Stimulated activated CD8-positive, alpha-beta memory T cell treated with anti-CD3 and anti-CD28 coated beads, Interleukin-15, amount 100 ng/mL, for 48 hours (primary cell): ENCODE measurements around the gene C5orf58.
A peak's percentile ranks its signal among the peaks of the same experiment; 100 is the strongest.

ENCODE experiments used
- DNase-seq, 2 donors: peaks; one replicate each; pipeline ENCODE4 v3.0.0-alpha.2; 2020; ENCODE audit warnings: low read depth in 2 of 2

C5orf58 gene, protein sequence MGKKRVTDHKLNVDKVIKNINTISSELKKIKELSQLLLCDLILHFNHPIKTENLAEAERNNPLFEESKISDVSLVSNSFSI

GRCh38 chr5:170232786-170233185, at the start of gene C5orf58:
C5orf58 (plus strand) TSS chr5:170232985; CDS start chr5:170234977, 1,992 bp downstream.
- no peak for DNase-seq

- DNase-seq, result peak; percentile 23 to 33
Observed at GRCh38 chr5:170183816-170184687, 48.7 kb upstream of the C5orf58 start.

GRCh38 chr5:170184737-170185136, 48.0 kb upstream of the C5orf58 start:
- DNase-seq, result no peak

DNA sequence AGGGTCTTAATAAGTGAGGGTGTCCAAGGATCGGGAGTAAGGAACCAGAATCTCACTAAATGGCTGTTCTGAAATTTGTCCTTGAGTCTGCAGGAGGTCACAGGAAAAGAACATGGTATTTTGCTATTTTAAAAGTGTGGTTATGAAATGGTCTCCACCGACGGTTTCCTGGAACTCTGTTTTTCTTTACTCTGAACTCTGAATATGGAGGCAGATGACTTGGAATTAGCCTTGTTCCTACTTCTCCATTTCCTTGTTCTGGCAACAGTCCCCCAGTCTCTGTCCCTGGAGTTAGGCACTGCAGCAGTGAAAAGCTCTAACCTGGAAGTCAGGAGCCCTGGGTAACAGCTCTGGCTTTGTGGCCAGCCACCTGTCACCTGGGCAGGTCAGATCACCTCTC, 46.6 kb upstream of the C5orf58 start:
- no peak for DNase-seq

DNA sequence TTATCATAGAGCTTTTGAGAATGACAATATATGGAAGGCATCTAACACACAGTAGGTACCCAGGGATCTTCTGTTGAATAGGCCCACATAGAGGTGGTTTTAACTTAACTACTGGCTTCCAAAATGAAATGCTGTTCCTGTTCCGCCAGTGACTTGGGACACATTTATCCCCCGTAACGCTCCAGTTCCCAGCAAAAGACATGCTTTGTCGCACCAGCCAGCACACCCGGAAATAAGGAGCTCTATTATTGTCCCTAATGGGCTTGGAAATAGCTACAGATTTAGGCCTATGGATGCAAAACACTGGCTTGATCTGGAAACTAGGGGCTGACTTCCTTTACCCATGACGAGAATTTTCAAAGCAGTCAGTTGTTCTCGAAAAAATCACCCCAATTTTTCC, 45.9 kb upstream of the C5orf58 start:
- DNase-seq, result no peak

- no peak for DNase-seq
Observed at GRCh38 chr5:170190436-170191134, 42.2 kb upstream of the C5orf58 start.

DNA sequence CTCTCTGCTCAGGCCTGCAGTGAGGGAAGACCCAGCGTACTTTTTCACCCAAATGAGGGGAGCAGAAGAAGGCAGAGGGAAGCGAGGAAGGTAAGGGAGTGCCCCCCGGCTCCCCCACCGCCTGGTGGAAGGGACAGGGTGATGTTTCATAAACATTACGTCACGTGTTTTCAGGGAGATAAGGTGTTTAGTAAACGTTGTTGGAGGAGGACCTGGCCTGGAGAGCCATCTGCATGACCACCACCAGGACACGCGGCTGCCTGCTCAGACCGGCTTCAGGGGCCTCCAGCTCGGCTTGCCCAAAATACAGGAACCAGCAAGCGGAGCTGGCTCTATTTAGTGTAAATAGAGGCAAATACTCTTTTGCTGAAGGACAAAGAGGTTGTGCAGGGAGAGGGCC, 40.0 kb upstream of the C5orf58 start:
- no peak for DNase-seq

- no peak for DNase-seq
Observed at GRCh38 chr5:170195961-170196360, 36.8 kb upstream of the C5orf58 start.

DNA sequence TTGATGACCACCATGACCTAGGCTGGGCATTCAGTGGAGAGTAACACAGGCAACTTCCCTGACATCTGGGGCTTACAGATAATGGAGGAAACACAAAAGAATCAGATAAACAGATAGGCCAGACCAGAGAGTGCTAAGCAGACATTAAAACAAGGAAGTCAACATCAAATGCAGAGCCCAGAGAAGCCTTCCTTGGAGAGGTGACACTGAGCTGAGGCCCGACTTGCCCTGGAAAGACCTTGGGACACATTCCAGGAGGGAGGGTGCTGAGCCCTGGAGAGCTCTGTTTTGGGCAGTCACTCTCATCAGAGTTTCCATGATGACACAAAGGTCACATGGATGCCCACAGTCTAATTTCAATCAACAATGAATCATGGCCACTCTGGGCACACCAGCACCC, 31.9 kb upstream of the C5orf58 start:
- no peak for DNase-seq

DNA sequence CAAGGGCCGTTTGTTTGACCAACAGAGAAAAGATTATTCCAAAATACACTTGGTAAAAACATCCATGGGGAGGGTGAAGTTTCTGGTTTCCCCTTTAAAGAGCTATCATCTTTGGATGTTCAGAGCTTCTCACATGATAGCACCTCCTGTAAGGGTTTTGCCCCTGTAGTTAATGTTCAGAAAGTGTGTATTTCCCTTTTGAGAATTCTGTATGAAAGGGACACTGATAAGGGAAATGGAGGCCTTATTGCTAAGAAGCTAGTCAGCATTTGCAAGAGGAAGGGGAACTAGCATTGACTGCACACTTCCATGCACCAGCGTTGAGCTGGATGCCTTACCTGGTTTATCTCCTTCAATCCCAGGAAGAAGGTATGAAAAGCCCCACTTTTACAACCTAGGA, 31.5 kb upstream of the C5orf58 start:
- DNase-seq, result no peak

GRCh38 chr5:170202117-170202516, 30.7 kb upstream of the C5orf58 start:
- DNase-seq, result no peak

DNA sequence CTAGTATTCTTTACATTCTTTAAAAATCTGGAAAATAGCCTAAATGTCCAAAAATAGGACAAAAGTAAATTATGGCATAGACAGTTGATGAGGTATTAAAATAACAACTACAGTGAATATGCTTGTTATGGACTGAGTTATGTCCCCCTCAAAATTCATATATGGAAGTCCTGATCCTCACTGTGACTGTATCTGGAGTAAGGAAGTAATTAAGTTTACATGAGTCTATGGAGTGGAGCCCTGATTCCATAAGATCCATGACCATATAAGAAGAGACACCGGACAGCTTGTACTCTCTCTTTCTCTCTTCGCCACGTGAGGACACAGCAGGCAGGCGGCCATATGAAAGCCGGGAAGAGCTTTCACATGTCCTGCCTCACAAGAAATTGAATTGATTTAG, 28.6 kb upstream of the C5orf58 start:
- no peak for DNase-seq

GRCh38 chr5:170206216-170206615, 26.6 kb upstream of the C5orf58 start:
- DNase-seq, result no peak

DNA sequence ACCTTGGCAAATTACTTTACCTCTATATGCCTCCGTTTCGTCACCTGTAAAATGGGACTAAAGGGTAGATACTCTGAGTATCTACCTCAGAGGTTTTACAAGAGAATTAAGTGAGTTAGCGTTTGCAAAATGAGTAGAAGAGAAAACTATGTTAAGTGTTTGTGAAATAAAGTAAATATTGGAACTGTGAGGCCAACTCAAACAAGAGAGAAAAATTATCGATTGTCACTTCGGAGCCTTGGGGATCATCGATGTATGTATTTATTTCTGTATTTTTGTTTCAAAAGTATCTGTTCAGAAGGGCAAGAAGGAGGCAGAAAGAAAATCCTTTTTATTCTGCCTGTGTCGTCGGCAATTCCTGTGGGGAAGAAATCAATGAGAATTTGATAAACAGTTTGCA, 25.8 kb upstream of the C5orf58 start:
- no peak for DNase-seq

DNA sequence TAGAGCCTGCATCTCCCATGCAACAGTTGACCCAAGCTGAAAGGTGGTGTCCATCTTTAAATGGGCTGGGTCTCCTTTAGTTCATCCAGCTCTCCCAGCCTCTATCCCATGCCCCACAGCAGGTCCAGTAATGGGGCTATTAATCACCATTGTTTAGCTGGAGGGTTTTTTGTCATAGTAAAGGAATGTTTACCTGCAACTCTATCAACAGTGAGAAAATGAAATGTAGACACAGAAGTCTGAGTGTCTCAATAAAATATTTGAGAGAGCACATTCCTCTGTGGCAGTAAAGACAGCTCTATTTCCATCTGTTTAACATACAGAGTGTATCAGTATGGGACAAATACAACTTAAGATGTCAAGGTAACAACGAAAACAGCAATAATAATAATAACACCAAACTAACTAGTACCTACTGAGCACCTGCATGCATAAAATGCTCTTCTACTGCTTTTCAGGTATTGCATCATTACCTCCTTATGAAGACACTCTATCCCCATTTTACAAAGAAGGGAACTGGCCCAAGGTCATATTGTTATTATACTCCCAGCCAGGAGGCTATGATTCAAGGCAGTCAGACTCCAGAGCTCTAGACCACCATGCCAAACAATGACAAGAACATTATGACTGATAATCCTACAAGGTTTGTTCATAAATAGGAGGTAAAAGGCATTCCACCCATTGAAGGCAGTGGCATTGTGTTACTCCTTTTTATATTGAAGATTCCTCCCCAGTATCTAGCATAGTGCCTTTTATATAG, 21.0 kb upstream of the C5orf58 start:
- DNase-seq, result no peak

DNA sequence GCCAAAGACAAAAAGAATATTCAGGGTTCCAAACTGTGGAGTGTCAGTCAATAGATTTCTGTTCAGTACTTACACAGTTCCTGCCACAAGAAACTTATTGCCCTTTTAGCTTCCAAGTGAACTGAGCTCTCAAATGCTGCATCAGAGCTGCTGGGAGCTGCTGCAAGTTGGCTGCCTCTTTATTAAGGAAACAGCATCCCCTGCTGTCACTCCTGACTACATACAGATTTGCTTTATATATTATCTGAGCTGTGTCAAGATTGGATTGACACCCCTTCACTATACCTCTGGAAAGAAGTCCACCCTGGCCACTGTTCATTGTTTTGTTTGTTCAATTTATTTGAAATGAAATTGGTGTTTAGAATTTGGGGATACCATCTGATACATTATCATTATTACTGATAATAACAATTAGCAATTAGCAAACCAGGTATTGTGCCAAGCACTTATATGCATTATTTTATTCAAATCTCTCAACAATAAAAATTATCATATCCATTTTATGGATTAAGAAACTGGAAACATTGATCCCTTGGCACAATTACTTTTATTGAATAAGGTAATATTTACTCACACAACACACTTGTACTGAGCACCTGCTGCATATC, 16.4 kb upstream of the C5orf58 start:
- no peak for DNase-seq

DNA sequence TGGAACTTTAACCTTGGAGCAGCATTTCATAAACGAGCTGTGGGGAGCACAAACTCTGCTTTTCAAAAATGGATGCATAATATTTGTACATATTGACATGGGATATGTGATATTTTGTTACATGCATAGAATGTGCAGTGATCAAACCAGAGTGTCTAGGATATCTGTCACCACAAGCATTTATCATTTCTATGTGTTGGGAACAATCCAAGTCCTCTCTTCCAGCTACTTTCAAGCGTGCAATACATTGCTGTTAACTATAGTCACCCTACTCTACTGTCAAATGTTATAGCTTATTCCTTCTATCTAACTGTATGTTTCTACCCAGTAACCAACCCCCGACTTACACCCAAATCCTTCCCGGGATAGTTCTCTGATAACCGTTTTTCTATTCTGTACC, 15.0 kb upstream of the C5orf58 start:
- DNase-seq, result no peak

DNA sequence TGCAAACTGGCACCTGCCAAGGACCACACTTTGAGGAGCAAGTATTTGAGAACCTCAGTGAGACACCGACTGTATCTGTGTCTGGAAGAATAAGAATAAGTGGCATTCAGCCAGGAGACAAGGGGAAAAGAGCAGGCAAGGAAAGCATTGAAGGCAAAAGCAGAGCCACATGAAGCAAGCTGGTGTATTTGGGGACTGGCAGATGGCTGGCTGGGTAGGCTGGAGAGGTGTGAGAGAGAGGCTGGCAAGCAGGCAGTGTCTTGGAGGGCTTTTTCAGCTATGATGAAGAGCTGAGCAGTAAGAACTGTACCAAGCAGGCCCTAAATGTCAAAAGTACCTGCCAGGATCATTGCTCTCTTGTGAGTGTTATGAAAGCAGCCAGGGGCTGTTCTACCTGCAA, 14.1 kb upstream of the C5orf58 start:
- DNase-seq, result no peak

- DNase-seq, result no peak
Observed at GRCh38 chr5:170219615-170220014, 13.2 kb upstream of the C5orf58 start.

DNA sequence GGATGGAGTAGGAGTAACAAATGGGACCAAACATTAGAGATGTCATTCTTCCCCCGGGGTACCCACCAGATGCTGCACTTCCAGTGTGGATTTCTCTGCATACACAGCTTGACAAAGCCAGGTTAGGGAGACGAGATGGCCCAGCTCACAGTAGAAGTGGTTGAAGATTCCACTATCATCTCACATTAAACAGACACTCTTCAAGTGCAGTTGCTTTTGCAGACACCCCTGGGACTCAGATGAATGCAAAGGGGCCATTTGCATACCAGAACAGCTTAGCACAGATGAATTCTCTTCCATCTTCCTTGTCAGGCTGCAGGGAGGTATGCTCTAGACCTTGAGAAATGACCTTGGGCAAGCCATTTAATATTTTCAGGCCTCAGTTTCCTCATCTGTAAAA, 12.6 kb upstream of the C5orf58 start:
- no peak for DNase-seq

- DNase-seq, result no peak
Observed at GRCh38 chr5:170221327-170221741, 11.5 kb upstream of the C5orf58 start.

DNA sequence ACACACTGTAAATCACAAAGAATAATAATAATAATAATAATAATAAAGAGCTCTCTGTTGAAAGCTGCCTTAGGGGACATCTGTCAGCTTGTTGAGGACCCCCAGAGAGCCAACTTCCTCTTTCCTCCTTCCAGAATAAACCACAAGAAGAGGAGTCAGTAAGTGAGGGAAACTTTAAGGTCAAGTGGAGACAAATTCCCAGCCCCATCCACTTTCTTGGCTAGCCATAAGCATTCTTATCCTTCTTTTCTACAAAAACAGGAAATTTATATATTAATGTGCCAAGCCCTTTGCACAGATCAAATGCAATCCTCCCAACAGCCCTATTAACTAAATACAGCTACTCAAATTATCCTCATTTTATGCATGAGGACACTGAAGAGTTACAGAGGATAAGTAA, 9.4 kb upstream of the C5orf58 start:
- DNase-seq, result no peak
